Activated effector memory CD4-positive, alpha-beta T cell treated with anti-CD3 and anti-CD28 coated beads, Interleukin-2, amount 50 U/mL, for 16 hours (primary cell): ENCODE data around the gene SOX6.

Source experiments
- DNase-seq: peaks from one replicate; pipeline ENCODE4 v3.0.0-alpha.2; 2020

The SOX6 gene

GRCh38 chr11:15944460-15944859 lies 411.9 kb downstream of the SOX6 start:
- no peak for DNase-seq

DNA sequence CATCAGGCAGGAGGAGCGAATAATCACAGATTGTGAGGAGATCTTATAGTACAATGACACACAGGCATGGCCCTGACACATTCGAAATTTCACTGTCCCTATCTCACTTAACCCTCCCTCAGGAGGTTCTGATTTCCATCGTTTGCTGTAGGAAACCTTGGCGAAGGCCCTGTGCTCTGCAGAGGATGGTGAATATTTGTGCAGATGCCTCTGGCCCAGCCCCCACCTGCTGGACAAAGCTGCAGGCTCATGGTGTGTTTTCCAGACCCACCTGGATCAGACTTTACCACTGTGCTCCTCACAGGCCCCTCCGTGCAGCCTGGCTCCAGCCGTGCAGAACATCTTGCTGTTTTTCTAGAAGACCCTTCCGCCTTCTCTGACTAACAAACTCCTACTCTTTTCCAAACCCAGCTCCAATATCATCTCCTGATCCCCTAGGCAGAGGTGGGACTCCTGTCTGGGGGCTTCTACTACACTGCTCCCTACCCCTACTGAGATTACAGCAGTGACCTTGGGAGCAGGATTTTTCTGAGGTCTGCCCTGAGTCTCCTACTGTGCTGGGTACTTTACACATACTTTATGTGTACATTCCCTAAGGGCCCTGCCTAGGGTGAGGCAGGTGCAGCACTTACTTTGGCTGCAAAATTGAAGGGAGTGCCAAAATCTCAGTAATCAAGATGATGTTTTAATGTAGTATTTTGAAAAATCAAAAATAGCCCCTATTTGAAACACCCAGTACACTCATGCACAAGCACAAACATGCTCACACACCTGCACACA lies 412.7 kb downstream of the SOX6 start:
- no peak for DNase-seq

DNA sequence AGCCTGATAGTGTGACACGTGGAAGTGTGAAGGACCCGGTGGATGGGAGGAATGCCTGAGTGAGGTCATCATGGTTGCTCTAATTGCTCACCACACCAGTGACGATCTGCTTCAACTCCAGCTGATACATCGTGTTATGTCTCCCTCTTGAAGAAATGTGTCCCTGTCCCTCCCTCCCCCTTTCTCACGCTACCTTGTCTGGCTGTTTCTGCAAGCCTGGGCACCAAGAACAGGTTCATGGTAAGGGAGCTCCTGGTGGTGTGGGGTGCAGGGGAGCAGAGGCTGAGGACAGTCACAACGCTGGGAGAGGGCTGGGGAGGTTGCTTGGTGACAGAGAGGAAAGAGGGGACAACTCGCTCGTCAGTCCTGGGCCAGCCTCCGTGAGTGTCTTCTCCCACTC lies 413.4 kb downstream of the SOX6 start:
- no peak for DNase-seq

- no peak for DNase-seq
Observed at GRCh38 chr11:15942126-15942525, 414.2 kb downstream of the SOX6 start.

DNA sequence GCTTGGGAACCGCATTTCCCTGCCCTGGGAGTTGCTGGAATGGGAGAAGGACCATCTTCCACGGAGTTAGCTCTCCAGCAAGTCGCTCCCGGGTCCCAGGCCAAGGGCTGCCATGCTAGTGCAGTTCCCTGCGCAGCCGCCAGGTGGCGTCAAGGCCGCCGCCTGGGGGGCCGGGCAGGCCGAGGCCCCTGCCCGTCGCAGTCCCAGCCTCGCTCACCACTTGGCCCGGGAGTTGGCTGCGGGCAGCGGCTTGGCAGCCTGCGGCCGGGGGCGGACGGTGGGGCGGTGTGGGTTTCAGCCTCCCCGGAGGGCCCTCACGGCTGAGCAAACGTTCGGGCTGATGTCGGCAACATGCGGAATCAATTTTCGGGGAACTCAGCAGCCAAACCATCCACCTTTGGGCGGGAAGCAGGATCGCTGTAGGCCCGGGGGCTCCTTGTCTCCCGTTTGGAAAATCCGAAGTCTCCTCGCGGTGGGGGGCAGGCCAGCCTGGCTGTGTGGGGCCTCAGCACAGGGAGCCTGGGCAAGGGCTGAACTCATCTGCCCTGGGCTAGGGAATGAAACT lies 415.1 kb downstream of the SOX6 start:
- peak; percentile 66 for DNase-seq

GRCh38 chr11:15940462-15941205 lies 415.7 kb downstream of the SOX6 start:
- no peak for DNase-seq

- no peak for DNase-seq
Observed at GRCh38 chr11:15938983-15939382, 417.4 kb downstream of the SOX6 start.

GRCh38 chr11:15938121-15938611 lies 418.2 kb downstream of the SOX6 start:
- no peak for DNase-seq

DNA sequence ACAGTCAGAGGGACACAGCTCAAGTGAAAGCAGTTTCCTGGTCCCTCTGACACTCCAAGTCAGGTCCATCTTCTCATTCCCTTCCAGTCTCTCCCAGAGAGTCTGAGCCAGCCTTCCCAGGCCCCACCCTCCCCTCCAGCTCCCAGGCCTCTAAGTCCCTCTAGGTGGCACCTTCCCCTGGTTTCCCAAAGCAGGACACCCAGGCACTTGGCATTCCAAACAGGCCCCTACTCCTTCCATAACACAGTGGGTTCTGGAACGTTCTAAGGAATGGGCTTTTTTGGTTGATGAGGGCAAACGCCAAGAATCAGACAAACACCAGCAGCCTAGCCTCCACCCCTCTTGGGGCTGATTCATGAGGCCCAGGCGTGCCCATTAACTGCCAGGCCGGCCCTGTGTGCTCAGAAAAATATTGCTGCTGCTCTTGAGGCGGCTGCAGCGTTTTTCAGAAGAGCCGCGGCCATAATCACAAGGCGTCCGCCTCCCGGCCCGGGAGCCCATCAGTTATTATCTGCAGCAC lies 418.7 kb downstream of the SOX6 start:
- DNase-seq = no peak

GRCh38 chr11:15936011-15936410 lies 420.3 kb downstream of the SOX6 start:
- no peak for DNase-seq

GRCh38 chr11:15935373-15935772 lies 421.0 kb downstream of the SOX6 start:
- no peak for DNase-seq

DNA sequence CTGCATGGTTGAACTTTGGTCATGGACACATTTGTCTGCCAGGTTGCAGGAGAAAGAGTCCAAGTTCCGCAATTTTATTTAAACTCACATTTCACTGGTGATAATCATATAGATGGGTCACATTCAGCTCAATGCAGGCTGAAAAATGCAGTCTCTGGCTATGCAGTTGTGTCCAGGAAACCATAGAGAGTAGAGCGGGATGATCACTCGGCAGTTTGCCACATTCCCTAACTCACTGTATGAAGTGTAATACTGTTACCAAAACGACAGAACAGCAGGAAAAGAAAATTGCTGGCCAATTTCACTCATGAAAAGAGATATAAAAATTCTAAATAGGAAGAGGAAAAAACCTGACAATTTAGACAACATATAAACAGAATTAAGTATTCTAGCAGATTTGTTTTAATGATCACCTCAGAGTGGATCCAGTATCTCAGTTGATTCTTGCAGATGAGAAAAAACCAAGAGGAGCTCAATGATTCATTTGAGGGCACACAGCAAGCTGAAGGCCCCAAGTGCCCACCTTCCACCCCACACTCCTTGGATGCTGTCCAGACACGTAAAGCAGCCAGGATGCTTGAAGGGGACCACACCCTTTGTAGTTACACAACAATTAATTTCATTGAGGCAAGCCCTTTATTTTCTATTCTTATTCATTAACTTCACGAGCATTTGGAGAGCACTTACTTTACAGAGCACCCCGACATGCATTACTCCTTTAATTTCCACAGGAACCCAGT lies 422.3 kb downstream of the SOX6 start:
- no peak for DNase-seq

DNA sequence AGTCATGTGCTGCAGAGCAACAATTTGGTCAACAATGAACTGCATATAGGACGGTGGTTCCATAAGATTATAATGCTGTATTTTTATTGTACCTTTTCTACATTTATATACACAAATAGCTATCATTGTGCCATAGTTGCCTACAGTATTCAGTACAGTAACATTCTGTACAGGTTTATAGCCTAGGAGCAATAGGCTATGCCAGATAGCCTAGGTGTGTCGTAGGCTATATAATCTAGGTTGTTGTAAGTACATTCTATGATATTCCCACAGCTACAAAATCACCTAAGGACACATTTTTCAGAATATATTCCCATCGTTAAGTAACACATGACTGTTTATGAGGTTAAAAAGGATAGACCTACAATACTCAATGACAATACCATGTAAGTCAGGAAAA lies 423.9 kb downstream of the SOX6 start:
- DNase-seq = no peak

DNA sequence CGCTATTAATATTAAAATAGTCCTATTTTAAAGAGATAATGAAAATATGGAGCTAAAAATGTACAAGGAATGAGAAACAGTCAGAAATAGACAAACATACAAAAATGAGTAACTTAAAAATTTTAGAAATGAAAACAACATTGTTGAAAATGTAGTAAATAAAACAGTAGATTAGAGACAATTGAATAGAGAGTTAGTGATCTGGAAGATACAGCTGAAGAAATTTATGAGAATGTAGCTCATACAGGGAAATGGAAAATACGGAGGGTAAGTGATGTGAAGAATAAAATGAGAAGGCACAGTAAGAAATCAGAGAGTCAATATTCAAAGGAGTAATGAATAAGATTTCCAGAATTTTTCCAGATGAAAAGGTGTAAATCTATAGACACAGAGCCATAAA lies 424.8 kb downstream of the SOX6 start:
- no peak for DNase-seq

GRCh38 chr11:15930442-15931025 lies 425.8 kb downstream of the SOX6 start:
- no peak for DNase-seq

DNA sequence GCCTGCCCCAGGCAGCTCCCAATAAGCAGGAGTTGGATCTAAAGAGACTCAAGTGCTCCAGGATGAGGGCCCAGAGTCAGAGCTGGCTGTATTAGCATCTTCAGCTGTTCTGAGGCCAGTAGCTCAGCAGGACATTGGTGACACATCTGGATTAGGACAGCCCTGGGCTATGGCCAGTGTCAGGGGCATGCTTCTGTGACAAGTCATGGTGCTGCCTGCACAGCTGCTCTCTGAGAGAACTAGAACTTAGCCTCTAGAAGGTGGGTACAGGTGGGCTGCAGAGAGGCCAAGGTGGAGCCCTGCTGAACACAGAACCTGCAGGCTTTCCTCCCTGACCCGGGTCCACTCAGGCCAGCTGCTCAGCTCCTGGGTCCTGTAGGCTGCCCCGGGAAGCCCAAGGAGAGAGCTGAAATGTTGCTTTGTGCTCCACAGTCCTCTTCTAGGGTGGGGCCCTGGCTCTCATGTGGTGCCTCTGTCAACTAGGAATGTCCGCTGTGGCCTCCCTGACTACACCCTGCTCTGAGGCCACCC lies 426.9 kb downstream of the SOX6 start:
- no peak for DNase-seq

GRCh38 chr11:15927864-15928217 lies 428.5 kb downstream of the SOX6 start:
- no peak for DNase-seq

DNA sequence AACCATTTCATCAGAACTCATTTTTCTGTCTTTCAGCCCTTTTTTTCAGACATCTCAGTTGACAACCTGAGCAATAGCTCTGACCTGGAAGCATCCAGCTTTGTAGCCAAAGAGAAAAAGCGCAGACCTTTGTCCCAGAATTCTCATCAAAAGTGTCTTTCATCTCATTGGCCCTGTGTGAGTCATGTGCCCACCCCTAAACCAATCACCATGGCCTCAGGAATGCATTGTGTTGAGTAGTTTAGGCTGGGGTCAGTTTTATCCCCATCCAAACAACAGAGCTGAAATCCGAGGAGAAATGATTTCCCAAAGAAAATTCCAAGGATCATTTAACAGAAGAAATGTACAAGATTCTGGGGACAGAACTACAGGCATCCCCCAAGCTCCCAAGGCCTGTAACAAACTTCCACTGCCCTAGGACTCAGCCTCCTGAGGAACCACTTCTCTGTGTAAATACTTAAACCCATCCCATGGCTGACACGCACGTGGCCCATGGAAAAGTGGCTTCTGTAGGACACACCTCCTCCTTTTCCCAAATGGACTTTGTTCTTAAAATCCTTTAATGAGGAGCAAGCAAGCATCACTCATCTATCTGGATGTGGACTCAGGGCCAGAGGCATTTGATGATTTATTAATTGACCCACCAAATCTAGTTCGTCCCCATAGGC lies 429.0 kb downstream of the SOX6 start:
- DNase-seq = no peak

DNA sequence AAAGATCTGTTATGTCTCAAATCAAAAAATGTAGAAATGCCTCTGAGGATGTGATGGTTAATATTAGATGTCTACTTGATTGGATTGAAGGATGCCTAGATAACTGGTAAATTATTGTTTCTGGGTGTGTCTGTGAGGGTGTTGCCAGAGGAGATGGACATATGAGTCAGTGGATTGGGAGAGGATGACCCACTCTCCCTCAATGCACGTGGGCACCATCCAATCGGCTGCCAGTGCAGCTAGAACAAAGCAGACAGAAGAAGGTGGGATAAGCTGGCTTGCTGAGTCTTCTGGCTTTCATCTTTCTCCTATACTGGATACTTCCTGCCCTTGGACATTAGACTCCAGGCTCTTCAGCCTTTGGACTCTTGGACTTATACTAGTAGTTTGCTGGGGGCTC lies 430.3 kb downstream of the SOX6 start:
- DNase-seq = no peak

DNA sequence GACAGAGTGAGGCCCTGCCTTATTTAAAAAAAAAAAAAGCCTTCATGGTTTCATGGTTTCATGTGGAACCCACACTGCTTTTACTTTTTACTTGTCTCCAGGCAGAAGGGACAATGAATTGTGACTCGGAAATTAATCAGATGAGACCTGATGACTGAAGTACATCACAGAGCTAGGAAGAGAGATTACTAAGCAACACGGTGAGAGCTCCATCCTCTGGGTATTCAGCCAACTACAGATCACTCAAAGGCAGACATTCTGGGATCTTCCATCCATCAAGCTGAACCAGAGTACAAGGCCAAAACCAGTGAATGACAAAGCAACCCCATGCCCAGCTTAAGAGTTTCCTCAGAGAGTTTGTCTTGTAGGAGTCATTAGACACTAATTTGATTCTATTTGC lies 433.2 kb downstream of the SOX6 start:
- DNase-seq = peak; percentile 24

- peak; percentile 25 for DNase-seq
Observed at GRCh38 chr11:15922745-15923144, 433.6 kb downstream of the SOX6 start.
